Lower leg skin (tissue), 3 donors: ENCODE measurements around the gene GBE1.

Experiments
- POLR2A ChIP-seq, 2 donors: fragments of 450-650 bp; IDR thresholded peaks; one replicate each; pipeline ENCODE4 v1.6.1; 2016 to 2017; ENCODE audit warnings: antibody characterized with exemption in 2 of 2, mild to moderate bottlenecking in 1 of 2, moderate library complexity in 1 of 2
- TF ChIP-seq, protein P1 (sequence below), 3 donors: fragments of 450-650 bp; IDR thresholded peaks; one replicate each; pipeline ENCODE4 v1.5.1; 2016; ENCODE audit warnings: antibody characterized with exemption in 3 of 3, mild to moderate bottlenecking in 3 of 3, moderate library complexity in 2 of 3

DNA sequence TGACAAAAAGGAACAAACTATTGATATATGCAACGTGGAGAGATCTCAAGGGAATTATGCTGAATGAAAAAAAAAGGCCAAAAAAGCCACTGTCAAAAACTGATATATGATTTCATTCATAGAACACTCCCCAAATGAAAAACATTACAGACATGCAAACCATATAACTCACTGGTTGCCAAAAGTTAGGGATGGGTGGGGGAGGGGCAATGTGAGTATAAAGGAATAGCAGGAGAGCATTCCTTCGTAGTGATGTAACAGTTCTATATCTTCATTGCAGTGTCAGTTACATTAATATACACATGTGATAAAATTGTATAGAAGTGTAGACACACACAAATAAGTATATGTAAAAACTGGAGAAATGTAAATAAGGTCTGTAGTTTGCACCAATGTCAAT lies 12.2 kb downstream of the GBE1 start:
- TF ChIP-seq, protein P1, sequence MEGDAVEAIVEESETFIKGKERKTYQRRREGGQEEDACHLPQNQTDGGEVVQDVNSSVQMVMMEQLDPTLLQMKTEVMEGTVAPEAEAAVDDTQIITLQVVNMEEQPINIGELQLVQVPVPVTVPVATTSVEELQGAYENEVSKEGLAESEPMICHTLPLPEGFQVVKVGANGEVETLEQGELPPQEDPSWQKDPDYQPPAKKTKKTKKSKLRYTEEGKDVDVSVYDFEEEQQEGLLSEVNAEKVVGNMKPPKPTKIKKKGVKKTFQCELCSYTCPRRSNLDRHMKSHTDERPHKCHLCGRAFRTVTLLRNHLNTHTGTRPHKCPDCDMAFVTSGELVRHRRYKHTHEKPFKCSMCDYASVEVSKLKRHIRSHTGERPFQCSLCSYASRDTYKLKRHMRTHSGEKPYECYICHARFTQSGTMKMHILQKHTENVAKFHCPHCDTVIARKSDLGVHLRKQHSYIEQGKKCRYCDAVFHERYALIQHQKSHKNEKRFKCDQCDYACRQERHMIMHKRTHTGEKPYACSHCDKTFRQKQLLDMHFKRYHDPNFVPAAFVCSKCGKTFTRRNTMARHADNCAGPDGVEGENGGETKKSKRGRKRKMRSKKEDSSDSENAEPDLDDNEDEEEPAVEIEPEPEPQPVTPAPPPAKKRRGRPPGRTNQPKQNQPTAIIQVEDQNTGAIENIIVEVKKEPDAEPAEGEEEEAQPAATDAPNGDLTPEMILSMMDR (IDR thresholded peaks at IDR 0.05) = no peak
- TF ChIP-seq POLR2A (IDR thresholded peaks at IDR 0.05) = no peak
